ENCODE measurements around the gene COL1A1.

Gene COL1A1

GRCh38 chr17:50186661-50187393, 14.6 kb downstream of the COL1A1 start:
- no peak for DNase-seq (ENCODE audit: low spot score)

- DNase-seq (ENCODE audit: low spot score): no peak
Measured at GRCh38 chr17:50185631-50186471, 15.6 kb downstream of the COL1A1 start.

- DNase-seq (ENCODE audit: low spot score): no peak
Measured at GRCh38 chr17:50184611-50185398, 16.6 kb downstream of the COL1A1 start.

- DNase-seq (ENCODE audit: low spot score): no peak
Measured at GRCh38 chr17:50184064-50184463, 17.4 kb downstream of the COL1A1 start.

GRCh38 chr17:50183421-50183994, 17.9 kb downstream of the COL1A1 start:
- DNase-seq (ENCODE audit: low spot score): no peak

GRCh38 chr17:50182783-50183420, 18.5 kb downstream of the COL1A1 start:
- no peak for DNase-seq (ENCODE audit: low spot score)

- peak; percentile 43 for DNase-seq (ENCODE audit: low spot score)
Measured at GRCh38 chr17:50181591-50182560, 19.6 kb downstream of the COL1A1 start.

- DNase-seq (ENCODE audit: low spot score): peak; percentile 37
Measured at GRCh38 chr17:50181144-50181543, 20.3 kb downstream of the COL1A1 start.

GRCh38 chr17:50180620-50181019, 20.8 kb downstream of the COL1A1 start:
- DNase-seq (ENCODE audit: low spot score): no peak

- DNase-seq (ENCODE audit: low spot score): no peak
Measured at GRCh38 chr17:50180111-50180510, 21.3 kb downstream of the COL1A1 start.

GRCh38 chr17:50177983-50178834, 23.2 kb downstream of the COL1A1 start:
- peak; percentile 96 for DNase-seq (ENCODE audit: low spot score)

GRCh38 chr17:50177476-50177875, 24.0 kb downstream of the COL1A1 start:
- DNase-seq (ENCODE audit: low spot score): no peak

- no peak for DNase-seq (ENCODE audit: low spot score)
Measured at GRCh38 chr17:50176559-50177357, 24.7 kb downstream of the COL1A1 start.

GRCh38 chr17:50175035-50175807, 26.2 kb downstream of the COL1A1 start:
- DNase-seq (ENCODE audit: low spot score): no peak

GRCh38 chr17:50174444-50174843, 27.0 kb downstream of the COL1A1 start:
- DNase-seq (ENCODE audit: low spot score): no peak

- no peak for DNase-seq (ENCODE audit: low spot score)
Measured at GRCh38 chr17:50173335-50173941, 28.0 kb downstream of the COL1A1 start.

GRCh38 chr17:50172936-50173334, 28.5 kb downstream of the COL1A1 start:
- no peak for DNase-seq (ENCODE audit: low spot score)
